GM18508 (cell line): Measurements from ENCODE around the gene EPS8L3.
"Not testable (repeated sequence)": the region's sequence is repeated elsewhere in the genome, so short reads cannot be mapped to it uniquely, and the experiment has no call there.

ENCODE experiments used
- ATAC-seq: cut with Tn5 transposase; IDR thresholded peaks from one replicate; pipeline ENCODE4 v1.9.1; 2021; ENCODE audit warnings: moderate number of reproducible peaks; ENCODE audit not compliant: insufficient read depth, unreplicated experiment

The EPS8L3 gene

DNA sequence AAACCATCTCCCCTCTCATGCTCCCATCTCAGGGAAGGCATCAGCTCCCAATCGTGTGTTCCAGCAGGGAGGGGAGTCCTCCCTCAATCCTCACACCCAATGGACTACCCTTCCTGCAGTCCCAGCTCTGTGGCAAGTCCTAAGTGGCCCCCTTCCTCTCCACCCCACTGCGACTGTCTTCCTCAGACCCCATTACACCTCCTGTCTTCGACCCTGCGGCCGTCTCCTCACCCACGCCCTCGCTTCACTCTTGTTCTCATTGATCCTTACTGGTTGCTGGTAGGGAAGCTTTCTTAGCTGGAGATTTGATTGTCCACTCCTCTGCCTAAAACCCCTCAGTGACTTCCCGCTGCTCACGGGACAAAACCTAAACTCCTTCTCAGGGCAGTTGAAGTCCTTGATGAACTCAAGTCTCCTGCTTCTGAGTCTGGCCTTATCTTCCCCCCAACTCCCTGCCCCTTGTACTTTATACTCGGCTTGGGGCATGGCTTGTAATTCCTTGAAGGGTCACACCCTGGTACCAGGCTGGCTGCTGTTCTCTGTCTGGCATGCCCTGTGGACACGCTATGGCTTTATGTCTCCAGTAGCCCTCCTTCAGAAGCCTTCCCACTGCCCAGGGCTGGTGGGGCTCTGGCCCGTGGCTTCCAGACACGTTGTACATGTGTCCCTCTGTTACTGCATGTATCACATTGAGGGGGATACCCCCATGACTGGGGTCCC is 2.3 kb upstream of the EPS8L3 start:
- no peak for ATAC-seq

DNA sequence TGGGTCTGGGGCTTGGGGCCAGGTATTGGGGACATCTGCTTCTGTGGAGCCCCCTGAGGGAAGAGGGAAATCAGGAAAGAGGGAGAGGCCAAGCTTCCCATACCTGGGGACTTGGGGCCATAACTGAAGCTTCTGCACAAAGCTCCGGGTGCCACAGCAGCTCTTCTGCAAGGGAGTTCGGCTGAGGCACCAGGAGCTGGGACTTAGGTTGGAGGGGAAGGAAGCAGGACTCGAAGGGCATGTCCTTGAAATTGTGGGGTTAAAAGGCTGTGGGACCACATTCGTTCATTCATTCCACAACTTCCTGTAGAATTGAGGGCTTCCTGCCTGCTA is 1.7 kb upstream of the EPS8L3 start:
- ATAC-seq, result no peak

DNA sequence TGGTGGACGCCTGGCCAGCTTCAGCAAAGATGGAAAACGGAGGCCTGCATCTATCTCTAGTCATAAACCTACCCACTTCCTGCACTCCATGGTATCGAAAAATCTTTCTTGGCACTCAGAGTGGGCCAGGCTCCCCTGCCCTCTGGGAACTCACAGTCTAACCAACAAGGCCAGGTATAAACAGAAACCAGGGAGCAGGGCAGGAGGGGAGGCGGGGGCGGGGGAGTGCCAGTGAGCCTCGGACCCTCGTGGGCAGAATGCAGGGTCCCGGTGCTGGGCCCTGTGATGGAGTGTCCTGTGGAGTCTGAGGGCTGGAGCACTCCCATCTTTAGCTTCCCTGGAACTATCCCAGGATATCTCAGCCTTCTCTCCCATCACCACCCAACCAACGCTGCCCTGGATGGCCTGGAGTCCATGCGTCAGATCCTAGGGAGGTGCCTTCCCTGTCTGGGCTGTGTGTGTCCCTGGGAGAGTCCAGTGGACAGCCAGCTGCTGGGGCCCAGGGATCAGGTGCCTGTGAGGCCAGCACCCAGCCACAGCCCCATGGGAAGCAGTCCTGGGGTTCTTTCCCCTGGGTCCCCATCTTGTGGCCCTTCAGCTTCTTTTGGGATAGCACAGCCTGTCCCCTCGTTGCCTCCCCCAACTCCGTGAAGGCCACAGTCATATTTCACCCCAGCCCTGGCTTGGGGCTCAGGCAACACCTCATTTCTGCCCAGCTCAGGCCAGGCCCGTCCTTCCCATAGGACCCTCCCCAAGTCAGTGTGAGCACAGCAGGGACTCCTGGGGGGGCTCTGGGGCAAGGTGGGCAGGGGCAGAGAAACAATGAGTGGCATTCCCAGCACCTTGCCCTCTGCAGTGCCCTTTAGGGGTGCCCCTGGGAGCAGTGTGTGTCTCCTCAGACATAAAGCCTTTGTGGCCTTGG is 1.1 kb upstream of the EPS8L3 start:
- ATAC-seq, result no peak

DNA sequence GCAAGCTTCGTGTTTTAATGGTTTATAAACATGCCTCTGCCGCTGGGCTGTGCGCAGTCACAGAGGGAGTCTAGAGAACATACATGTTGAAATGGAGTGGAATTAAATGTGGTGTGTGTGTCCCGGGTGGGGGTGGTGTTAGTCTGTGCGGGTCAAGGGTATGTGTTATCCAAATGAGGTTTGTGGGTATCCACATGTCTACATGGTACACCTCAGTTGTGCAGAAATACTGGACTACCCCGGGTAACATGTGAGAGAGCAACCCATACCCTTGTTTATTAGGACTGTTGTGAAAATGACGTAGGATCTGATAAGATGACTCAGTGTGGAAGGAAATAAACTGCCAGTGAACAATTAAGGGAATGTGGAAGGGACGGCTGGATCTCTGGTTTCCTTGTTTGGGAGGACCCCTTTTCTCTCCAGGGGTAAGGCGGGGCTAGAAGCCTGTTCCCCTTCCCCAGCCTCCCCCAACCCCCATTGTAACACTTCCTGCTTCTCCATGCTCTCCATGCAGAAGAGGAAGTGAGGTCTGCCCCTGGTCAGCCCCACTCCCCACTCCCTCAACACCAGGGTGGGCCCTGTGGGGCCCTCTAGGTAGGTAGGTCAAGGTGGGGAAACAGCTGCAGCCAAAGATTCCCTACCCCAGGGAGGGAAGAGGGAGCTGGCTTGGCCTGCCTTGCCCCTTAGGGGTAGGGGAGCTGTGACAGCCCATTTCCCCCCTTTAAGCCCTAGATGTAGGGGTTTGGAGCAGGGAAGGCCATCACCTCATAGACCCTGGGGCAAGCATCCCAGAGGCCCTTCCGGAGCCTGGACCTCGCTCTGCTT is 690 bp downstream of the EPS8L3 start:
- ATAC-seq, result no peak

DNA sequence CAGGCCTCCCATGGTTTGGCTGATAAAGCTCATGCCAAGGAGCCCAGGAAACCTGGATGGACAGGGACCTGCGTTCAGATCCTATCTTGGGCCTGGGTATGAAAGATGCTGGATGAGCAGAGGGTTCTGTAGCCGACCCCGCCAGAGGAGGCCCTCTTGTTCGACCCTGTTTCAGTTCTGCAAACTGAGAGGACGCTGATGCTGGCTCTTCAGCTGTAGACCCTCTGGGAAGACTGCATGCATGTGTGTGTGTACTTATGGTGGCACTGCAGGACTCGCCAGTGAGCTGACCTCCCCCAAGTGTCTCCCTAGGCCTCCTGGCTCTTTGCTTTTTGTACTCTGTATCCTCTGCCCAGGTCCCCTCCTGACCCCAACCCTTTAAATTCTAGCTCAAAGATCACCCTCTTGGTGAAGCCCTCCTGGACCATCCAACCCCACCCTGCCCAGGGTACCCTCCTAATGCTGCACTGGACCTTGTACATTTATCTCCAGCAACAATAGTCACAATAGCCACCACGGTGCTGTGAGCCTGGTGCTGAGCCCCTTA is 1.6 kb downstream of the EPS8L3 start:
- no peak for ATAC-seq

DNA sequence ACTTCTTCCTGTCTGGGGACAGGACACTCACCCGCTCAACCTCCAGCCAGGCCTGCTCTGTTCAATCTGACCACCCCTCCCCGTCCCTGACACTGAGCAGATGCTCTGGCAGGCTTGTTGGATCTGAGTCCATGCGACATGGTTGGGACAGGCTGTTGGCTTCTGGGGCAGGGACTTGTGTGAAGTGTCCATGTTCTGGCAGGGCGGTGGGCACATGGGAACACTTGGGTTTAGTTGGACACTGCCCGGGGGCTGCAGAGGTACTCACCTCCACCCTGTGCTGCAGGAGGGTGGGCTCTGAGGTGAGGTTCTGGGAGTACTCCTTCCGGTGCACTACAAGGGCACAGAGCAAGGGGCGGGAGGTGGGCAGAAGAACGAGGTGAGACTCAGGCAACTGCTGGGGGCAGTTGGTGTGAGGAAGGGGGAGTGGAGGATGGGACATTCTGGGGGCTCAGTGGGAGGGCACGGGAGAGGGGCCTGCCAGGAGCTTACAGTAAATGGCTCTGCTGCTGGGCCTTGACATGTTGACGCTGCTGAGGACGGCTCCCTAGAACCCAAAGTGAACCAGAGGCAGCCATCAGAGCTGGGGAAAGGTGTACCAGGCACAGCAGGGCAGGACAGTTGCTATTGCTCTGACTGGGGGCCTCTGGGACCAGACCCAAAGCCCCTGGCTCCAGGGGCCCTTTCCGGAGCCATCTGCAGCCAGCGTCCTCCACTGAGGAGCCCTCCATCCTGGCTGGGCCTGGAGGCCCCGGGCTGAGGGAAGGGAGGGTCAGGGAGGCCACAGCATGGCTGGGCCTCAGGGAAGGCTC is 2.3 kb downstream of the EPS8L3 start:
- no peak for ATAC-seq

DNA sequence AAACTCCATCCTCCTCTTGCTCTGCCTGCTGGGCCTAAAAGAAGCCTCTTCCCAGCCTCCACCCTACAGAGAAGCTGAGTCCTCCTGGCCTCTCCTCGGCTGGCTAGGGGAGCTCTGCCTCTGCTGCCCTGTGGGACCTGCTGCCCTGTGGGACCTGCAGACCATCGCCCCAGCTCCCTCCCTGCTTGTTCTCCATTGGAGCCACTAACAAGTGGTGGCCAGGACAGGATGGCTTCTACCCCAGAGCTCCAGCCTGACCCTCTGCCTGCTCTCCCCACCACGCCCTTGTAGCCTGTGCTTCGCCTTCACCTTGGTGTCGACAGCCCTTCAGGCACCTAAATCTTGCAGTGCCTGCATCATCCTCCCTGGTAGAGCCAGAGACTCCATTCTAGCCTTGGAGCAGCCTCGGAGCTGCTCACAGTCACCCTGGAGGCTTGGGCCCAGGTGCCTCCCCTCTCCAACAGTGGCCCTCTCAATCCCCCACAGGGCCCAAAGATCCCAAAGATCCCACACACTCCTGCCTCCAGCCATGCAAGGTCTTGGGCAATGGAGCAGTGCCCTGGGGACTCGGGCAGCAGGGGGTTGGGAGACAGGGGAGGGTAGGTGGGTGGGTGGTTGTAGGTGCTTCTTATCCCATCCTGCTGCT is 3.0 kb downstream of the EPS8L3 start:
- no peak for ATAC-seq

DNA sequence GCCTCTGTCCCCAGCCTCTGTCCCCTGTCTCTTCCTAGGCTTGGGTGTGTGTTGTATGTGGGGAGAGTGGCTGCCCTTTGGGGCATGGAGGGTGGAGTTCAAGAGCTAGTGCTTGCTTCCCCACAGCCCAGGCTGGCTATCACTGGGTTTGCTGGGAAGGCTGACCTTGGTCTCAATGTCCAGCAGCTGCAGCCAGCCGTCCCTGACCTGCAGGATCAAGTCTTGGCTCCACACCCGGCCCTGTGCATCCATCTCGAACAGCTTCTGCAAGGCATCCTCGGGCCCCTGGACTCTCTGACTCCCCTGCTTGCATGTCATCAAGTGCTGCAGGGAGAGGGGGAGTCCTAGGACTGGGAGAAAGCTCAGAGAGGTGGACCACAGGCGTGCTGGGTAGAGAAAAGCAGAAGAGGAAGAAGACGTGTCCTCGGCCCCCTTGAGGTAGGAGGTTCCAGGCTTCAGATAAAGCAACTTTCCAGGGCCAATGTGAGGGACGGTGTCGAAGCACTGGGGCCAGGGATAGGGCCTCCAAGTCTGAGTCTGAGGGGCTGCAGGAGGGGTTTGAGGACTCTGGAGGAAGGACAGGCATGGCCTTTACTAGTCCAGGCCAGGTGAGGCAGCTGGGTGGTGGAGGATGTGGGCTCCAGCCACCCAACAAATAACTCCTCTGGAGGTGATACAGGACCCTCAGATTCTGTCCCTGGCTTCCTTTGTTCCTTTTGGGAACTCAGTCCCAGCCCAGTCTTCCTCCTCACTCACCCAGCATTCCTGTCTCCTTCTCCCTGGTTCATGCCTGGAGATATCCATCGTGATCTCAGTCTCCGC is 4.0 kb downstream of the EPS8L3 start:
- ATAC-seq, result no peak

DNA sequence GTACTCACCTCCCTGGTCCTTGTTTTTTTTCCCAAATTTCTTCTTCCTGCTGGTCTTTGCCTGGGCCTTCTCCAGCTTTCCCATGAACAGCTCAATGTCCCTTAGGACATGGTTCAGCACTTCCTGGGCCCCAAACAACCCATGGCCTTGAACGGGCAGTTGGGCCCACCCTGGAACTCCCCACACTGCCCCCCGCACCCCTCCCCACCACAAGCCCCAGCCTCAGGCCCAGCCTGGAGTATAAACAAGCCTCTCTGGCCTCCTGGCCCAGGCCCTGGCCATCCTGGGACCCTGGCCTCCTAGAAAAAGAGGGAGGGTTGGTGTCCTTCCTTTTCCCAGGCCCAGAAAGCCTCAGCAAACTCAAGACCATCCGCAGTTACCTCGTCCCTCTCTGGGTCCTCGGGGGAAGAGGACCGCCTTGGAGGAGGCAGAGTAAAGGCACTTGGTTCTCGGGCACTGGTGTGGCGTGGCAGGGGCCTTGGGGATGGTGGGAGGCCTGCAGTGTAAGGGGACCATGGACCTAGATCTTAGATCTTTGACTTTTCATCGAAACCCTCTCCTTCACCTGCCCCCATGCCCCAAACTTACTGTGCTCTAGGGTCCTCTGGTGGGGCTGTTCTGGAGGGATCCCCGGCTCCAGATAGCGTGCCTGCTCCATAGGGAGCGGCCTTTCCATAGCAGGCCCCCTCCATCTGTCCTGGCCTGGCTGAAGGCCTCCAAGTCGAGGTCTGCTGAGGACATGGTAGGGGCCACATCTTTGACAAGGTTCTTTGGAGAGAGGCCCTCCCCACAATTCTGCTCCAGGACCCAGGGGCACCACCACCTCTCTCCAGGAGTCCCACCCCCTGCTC is 5.6 kb downstream of the EPS8L3 start:
- no peak for ATAC-seq

DNA sequence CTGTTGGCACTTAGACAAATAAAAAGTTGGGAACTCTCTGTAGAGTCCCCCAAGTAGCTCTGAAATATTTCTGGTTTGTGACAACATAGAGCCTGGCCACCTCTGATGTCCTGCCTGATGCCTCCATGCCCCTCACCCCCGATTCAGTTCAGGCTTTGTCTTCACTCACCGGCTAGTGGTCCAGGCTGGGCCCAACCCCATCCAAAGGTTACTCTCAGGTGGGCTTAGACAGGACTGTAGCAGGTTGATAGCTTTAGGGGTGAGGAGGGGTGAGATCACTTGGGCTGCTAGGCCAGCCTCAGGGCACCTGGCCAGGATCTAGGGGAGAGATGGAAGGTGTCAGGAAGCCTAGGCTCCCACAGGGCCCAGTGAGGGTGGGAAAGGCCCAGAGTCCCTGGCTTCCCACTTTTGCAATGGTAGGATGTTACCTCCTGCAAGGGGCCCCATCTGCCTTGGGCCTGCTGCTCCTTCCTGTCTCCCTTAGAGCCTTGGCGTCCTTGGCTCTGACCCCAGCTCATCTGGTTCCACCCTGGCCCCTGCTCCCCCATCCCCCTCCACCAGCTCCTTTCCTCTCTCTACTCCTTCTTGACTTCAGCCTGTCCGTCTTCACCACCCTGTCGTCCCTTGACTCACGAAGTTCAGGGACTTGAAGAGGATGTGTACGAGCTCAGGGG is 6.7 kb downstream of the EPS8L3 start:
- ATAC-seq, result no peak

DNA sequence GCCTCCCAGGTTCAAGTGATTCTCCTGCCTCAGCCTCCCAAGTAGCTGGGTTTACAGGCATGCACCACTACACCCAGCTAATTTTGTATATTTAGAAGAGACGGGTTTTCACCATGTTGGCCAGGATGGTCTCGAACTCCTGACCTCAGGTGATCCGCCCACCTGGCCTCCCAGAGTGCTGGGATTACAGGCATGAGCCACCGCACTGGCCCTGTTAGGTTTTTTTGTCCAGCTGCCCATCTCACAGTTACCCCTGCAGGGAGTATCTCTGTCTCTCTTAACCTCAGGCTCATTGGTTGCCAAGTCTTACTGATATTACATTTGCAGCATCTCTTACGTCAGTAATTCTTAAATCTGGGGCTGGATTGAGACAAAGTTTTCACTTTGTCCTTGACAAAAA is 7.4 kb downstream of the EPS8L3 start:
- ATAC-seq, result not testable (repeated sequence)

DNA sequence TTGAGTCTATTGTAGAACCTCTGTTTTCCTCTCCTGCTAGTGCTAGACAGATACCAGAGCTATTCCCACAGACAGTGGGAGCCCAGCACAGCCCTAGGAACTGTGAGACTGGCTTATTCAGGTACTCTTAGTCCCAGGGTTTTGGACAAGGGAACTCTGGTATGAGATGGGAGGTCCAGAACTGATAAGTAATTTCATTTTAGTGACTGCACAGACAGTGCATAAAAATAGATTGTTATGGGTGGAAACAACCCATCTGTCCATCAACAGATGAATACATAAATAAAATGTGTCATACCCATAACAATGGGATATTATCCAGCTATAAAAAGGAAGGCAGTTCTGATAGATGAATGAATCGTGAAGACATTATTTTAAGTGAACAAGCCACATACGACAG is 9.0 kb downstream of the EPS8L3 start:
- ATAC-seq, result no peak

DNA sequence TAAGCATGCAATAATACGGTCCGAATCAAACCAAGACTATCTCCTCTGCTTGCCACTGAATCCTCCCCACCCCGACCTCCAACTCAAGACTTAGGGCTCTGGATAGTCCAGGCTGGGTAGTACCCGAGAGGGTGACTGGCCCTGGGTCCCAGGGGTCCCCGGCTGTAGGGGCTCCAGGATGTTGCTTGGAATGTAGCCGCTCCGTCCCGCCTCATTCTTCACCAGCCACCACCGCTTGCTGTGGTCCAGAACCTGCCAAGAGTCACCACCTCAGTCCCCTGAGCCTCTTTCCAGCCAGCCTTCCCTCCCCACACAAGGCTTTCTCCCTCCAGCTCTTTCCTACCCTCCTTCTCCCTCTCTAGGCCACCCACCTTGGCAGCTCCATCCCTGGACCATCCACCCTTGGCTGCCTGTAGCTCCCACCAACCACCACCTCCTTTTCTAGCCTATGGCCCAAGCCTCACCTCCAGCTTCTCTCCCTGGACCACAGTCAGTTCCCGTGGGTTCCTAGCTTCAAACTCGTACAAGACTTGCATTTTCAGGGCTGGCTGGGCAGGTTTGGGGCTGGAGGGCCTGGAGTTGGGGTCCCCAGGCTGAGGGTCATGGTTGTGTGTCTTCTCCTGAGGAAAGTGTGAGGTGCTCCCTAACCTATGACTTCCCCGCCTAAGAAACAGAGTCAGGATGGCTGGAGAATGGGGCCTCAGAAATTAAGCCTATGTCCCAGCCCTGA is 12.0 kb downstream of the EPS8L3 start:
- ATAC-seq, result no peak

DNA sequence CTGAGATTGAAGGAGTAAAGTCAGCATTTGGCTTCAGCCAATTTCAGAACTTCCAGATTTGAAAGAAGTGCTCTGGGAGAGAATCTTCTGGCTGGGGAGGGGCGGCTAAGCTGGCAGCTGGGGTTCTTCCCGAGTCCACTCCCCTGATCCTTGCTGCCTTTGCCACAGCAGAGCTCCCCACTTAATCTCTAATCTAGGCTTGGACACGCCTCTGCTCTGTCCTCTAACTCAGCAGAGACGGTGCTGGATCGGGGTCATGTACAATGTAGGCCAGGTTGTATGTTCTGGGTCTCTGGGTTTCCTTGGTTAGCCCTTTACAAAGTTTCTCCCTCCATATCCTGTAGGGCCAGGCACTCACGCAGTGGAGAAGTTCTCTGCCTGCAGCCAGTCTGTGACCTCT is 12.8 kb downstream of the EPS8L3 start:
- ATAC-seq, result no peak

DNA sequence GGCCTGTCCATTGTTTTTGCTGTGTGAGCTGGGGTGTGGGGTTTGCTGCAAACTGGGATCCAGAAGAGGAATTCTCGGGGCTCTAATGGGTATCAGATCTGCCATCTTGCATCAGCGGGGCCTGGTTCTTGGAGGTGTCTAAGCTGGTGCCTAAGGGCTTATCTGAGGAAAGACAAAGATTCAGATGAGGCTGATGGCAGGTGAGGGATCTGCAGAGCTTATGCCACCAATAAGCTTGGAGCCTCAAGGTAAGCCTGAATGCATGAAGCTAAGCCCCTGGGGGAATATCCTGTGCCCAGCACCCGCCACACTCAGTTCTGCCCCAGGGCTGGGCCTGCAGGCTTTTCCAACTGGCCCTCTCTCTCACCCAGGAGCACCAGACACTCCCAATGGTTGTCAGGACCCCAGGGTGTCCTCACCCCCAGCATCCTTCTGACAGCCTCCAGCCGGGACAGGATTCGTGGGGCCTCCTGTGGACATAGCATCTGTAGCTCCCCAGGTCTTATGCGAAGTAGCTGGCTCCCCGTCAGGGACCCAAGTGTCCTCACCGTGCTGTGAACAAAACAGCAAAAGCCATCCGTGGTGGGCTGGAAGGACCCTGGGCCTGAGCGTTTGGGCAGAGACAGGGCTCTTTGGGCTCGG is 13.4 kb downstream of the EPS8L3 start:
- no peak for ATAC-seq

DNA sequence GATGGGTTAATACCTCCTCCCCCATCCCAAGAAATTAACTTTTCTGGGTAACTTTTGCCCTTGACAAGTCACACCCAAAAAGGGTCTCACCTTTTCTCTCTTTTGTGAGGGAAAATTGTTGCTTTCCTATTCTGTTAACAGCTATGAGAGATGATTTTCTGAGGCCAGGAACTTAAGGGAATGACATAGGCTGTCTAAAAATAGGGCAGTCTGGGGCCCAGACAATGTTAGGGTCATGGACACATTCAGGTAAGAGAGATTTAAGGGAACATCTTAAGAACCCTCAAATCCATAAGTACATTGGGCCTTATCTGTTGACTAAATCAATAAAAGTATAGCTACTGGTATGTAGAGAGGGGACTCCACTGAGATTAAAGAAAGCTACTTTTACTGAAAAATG is 14.5 kb downstream of the EPS8L3 start:
- ATAC-seq, result no peak
